Tibial nerve (tissue), 3 donors: ENCODE data around the gene GABRG3.

Source experiments
- CTCF ChIP-seq, 5 experiments: fragments of 200-600 bp in 3 of 5; fragments of 450-650 bp in 2 of 5; sonication (generic) in 3 of 5; IDR thresholded peaks; one replicate each; pipeline ENCODE4 v1.5.1; 2016 to 2019; ENCODE audit warnings: antibody characterized with exemption in 5 of 5, mild to moderate bottlenecking in 3 of 5, moderate library complexity in 2 of 5
- POLR2A ChIP-seq, 2 donors: fragments of 450-650 bp; IDR thresholded peaks; one replicate each; pipeline ENCODE4 v1.6.1; 2017; ENCODE audit warnings: antibody characterized with exemption in 2 of 2, mild to moderate bottlenecking in 2 of 2, moderate library complexity in 2 of 2

- TF ChIP-seq CTCF (IDR thresholded peaks at IDR 0.05) (no peak), POLR2A (IDR thresholded peaks at IDR 0.05) (no peak)
These were observed 271.0 kb downstream of the GABRG3 start for GRCh38 chr15:27241943-27242342.
